K562 (cell line): ENCODE data around the gene ZNF574. TPM values are rescaled to one million over a fixed set of nuclear protein-coding genes. Genes with fewer than 3 reads are reported as not detected.

ENCODE experiments used
- ATAC-seq: fragments of 200-7000 bp; cut with Tn5 transposase; 3 replicates; pipeline ENCODE4 v1.9.1; 2020; ENCODE audit warnings: moderate library complexity
- BruUV-seq: library from RNA; stranded (reverse); fragments of 400-500 nt; replicated peaks from 2 replicates; lab custom pipeline; 2021; lab: Mats Ljungman, UMichigan
- CTCF ChIA-PET: fragments of 300-600 bp; formaldehyde crosslinking; extraction: SDS; loops from one replicate; lab custom pipeline; 2021; ENCODE audit warnings: low intra/inter-chr PET ratio; lab: Yijun Ruan, JAX
- POLR2A ChIA-PET: fragments of 300-600, 350-650 bp; sonication (Branson Sonifier 250); formaldehyde crosslinking; extraction: SDS; loops from one replicate; lab custom pipeline; 2021; ENCODE audit warnings: antibody characterized with exemption, inconsistent platforms; lab: Yijun Ruan, JAX
- DNase-seq, 4 experiments: peaks; one replicate each; pipeline versions ENCODE4 v3.0.0 to v3.0.0-alpha.2; 2011 to 2018; ENCODE audit warnings: low spot score in 3 of 4, mixed read lengths in 3 of 4; ENCODE audit errors: extremely low read depth in 1 of 4
- FAIRE-seq: peaks from 2 replicates; lab custom pipeline; 2011; peaks lifted over from hg19 to GRCh38; lab: Jason Lieb, UNC
- H2AFZ ChIP-seq: 2 replicates; pipeline ENCODE4 v1.6.0; 2011; ENCODE audit warnings: low read depth, low read length, control low read depth, inconsistent platforms
- H3K27ac ChIP-seq: fragments of 200-600 bp; 3 replicates; pipeline ENCODE4 v1.8.0; 2011; ENCODE audit warnings: low read depth, mild to moderate bottlenecking, control low read depth, inconsistent platforms, low read length, moderate library complexity, mixed read lengths; ENCODE audit errors: extremely low read depth
- H3K27me3 ChIP-seq, 2 experiments: fragments of 300-600 bp in 1 of 2; 2 replicates in 1 of 2; 3 replicates in 1 of 2; pipeline versions ENCODE4 v1.6.0 to v1.8.0; 2011; ENCODE audit warnings: inconsistent platforms in 2 of 2, low read length in 2 of 2, mild to moderate bottlenecking in 1 of 2, mixed read lengths in 1 of 2, moderate library complexity in 1 of 2; ENCODE audit not compliant: control insufficient read depth in 2 of 2, insufficient read depth in 2 of 2
- H3K36me3 ChIP-seq: fragments of 300-600 bp; 3 replicates; pipeline ENCODE4 v1.8.0; 2011; ENCODE audit warnings: mild to moderate bottlenecking, low read length, inconsistent platforms; ENCODE audit not compliant: control insufficient read depth, insufficient read depth
- H3K4me1 ChIP-seq, 2 experiments: fragments of 200-600 bp in 1 of 2; replicated peaks in 1 of 2; 2 replicates in 1 of 2; 3 replicates in 1 of 2; pipeline versions ENCODE4 v1.5.1 to v1.8.0; 2011; ENCODE audit warnings: inconsistent platforms in 2 of 2, low read length in 2 of 2, mild to moderate bottlenecking in 1 of 2, mixed read lengths in 1 of 2, moderate library complexity in 1 of 2; ENCODE audit not compliant: control insufficient read depth in 2 of 2, insufficient read depth in 2 of 2
- H3K4me2 ChIP-seq: 2 replicates; pipeline ENCODE4 v1.6.1; 2011; ENCODE audit warnings: low read length, control low read depth, inconsistent platforms, mixed read lengths; ENCODE audit not compliant: insufficient read depth
- H3K4me3 ChIP-seq: fragments of 200-600 bp; sonication (generic), shearing (Covaris generic); 2 replicates; pipeline ENCODE4 v1.5.1; 2016; ENCODE audit warnings: control low read depth, inconsistent platforms
- H3K79me2 ChIP-seq: fragments of 200-600 bp; 3 replicates; pipeline ENCODE4 v1.8.0; 2011; ENCODE audit warnings: low read length, inconsistent platforms; ENCODE audit not compliant: control insufficient read depth, insufficient read depth
- H3K9ac ChIP-seq, 2 experiments: 2 replicates each; pipeline versions ENCODE4 v1.6.0 to v1.6.1; 2011; ENCODE audit warnings: low read depth in 2 of 2, low read length in 2 of 2, control low read depth in 1 of 2, inconsistent platforms in 1 of 2, mild to moderate bottlenecking in 1 of 2, mixed read lengths in 1 of 2; ENCODE audit not compliant: insufficient read depth in 1 of 2
- H3K9me1 ChIP-seq: one replicate; pipeline ENCODE4 v1.6.0; 2011; ENCODE audit warnings: inconsistent platforms, mild to moderate bottlenecking, low read length, moderate library complexity; ENCODE audit not compliant: control insufficient read depth, insufficient read depth
- H3K9me3 ChIP-seq: replicated peaks from 2 replicates; pipeline ENCODE4 v1.5.1; 2011; ENCODE audit warnings: low read depth, low read length, inconsistent platforms; ENCODE audit not compliant: control insufficient read depth, insufficient read depth
- H4K20me1 ChIP-seq: replicated peaks from 2 replicates; pipeline ENCODE4 v1.6.1; 2011; ENCODE audit warnings: low read length, inconsistent platforms, mixed read lengths; ENCODE audit not compliant: control insufficient read depth, insufficient read depth
- CBX5 ChIP-seq: IDR thresholded peaks from 2 replicates; pipeline ENCODE4 v1.6.1; 2014; ENCODE audit warnings: low read depth, borderline replicate concordance
- HNRNPH1 ChIP-seq: fragments of 200-400 bp; formaldehyde crosslinking; optimal IDR thresholded peaks from 2 replicates; pipeline ENCODE3; 2017; ENCODE audit warnings: low read depth, mild to moderate bottlenecking, low read length, moderate library complexity
- SREBF2 ChIP-seq: sonication (generic); formaldehyde crosslinking; IDR thresholded peaks from 2 replicates; pipeline ENCODE4 v1.4.0; 2020; ENCODE audit warnings: mild to moderate bottlenecking, missing genetic modification reagents
- TCF7L2 ChIP-seq: fragments of 150-350 bp; IDR thresholded peaks from 2 replicates; pipeline ENCODE4 v1.6.1; 2016; ENCODE audit warnings: low read depth, mild to moderate bottlenecking, low read length, moderate library complexity
- THAP7 ChIP-seq: fragments of 250-450 bp; sonication (Bioruptor Pico); IDR thresholded peaks from 2 replicates; pipeline ENCODE4 v1.5.0; 2021
- ZKSCAN3 ChIP-seq: fragments of 250-450 bp; sonication (Bioruptor Pico); IDR thresholded peaks from 2 replicates; pipeline ENCODE4 v1.4.0; 2020
- ZNF140 ChIP-seq: fragments of 250-450 bp; sonication (Bioruptor Pico); IDR thresholded peaks from 2 replicates; pipeline ENCODE4 v1.8.0; 2021; ENCODE audit warnings: moderate library complexity, mild to moderate bottlenecking, inconsistent platforms
- ZNF518B ChIP-seq: fragments of 250-450 bp; sonication (Bioruptor Pico); IDR thresholded peaks from 2 replicates; pipeline ENCODE4 v1.5.0; 2021; ENCODE audit warnings: mild to moderate bottlenecking, moderate library complexity
- ZNF830 ChIP-seq: fragments of 250-450 bp; sonication (Bioruptor Pico); IDR thresholded peaks from 2 replicates; pipeline ENCODE4 v1.5.0; 2021; ENCODE audit warnings: mild to moderate bottlenecking
- whole genome bisulfite sequencing: fragments of 100-300 bp; shearing (Covaris generic); methylation state at CpG from one replicate; pipeline ENCODE4 v1.1.6; 2016; ENCODE audit warnings: low coverage, mixed read lengths; ENCODE audit not compliant: insufficient coverage; ENCODE audit errors: missing lambda C conversion rate; 5-methylcytosine and 5-hydroxymethylcytosine counted together
- in situ Hi-C: fragments of 300-500 bp; cut with MboI; formaldehyde crosslinking; loops from 4 replicates; pipeline ENCODE4 v1.15.0; 2018; ENCODE audit warnings: inconsistent platforms, mixed read lengths
- intact Hi-C: fragments of 100-400 bp; cut with micrococcal nuclease; formaldehyde crosslinking; loops from 2 replicates; pipeline ENCODE4 v1.14.2; 2022
- polyA plus RNA-seq, 8 experiments: library from polyadenylated mRNA; depleted of rRNA in 4 of 8; stranded (reverse) in 5 of 8; unstranded in 3 of 8; fragments of >200 nt; fragmentation: Nextera tagmentation in 2 of 8; fragmentation: Illumina TruSeq in 1 of 8; extraction: Ambion mirVana in 2 of 8; extraction: Trizol in 1 of 8; gene quantifications; 2 replicates each; pipeline versions ENCODE4 v1.2.1 to v1.2.3, GENCODE V29; 2011 to 2014; ENCODE audit warnings: inconsistent platforms in 1 of 8, missing spikeins in 1 of 8
- total RNA-seq, 7 experiments: library from RNA; depleted of rRNA in 6 of 7; stranded (reverse); fragments of >200 nt in 6 of 7; fragmentation: Illumina TruSeq in 2 of 7; extraction: Trizol in 2 of 7; gene quantifications; 2 replicates each; pipeline versions ENCODE4 v1.2.1 to v1.2.3, GENCODE V29; 2011 to 2021; ENCODE audit warnings: low replicate concordance in 1 of 7

ZNF574 gene
- total and polyA plus RNA-seq, 9 of the 15 experiments (the other 6 are each of a cell fraction or from before 2014, with no cell fraction given) = 0.24 to 20.7 (median 8.4) TPM

- TF ChIP-seq HNRNPH1 = no peak
- TF ChIP-seq TCF7L2 = no peak
- TF ChIP-seq ZNF830 (CRISPR knock-in tag) = no peak
Measured at GRCh38 chr19:42051166-42052115, 24.5 kb upstream of the ZNF574 start (continued).

- no TSS peak for BruUV-seq
- no peaks in the 10 kb centered on the region for H3K36me3 ChIP-seq
- no peak overlapping the region for H3K4me2 ChIP-seq
- no peaks in the 10 kb centered on the region for H4K20me1 ChIP-seq
- intact Hi-C loops = no loop called here
- H3K4me3 ChIP-seq = no peak overlapping the region
- in situ Hi-C loops = no loop called here
- H3K4me1 ChIP-seq = peaks cover 10 to 12% of the 10 kb centered on the region in 2 experiments; a peak in 3 of 5 replicates
- ATAC-seq (peak; percentile 53), DNase-seq (no peak), FAIRE-seq (no peak)
- no peaks in the 10 kb centered on the region for H3K79me2 ChIP-seq
- H3K27ac ChIP-seq = no peak overlapping the region
- H3K9me1 ChIP-seq = no peaks in the 10 kb centered on the region
- ChIA-PET POLR2A (interaction anchor here (0.6 kb wide), 2 partner anchors 55 to 187 kb away, joined by 3 to 4 read pairs; no protein-coding TSS in a partner anchor), CTCF (no interaction called here)
- no peaks in the 10 kb centered on the region for H3K9me3 ChIP-seq
- H2AFZ ChIP-seq = no peak overlapping the region
- peaks cover 27 to 50% of the 10 kb centered on the region in 2 experiments for H3K27me3 ChIP-seq
- WGBS = 2% methylated on average over 10 of the region's 10 CpGs
- H3K9ac ChIP-seq = no peak overlapping the region
- TF ChIP-seq ZKSCAN3 (CRISPR knock-in tag) (no peak), SREBF2 (CRISPR knock-in tag) (no peak), THAP7 (CRISPR knock-in tag) (no peak), ZNF518B (CRISPR knock-in tag) (no peak), ZNF140 (CRISPR knock-in tag) (no peak), CBX5 (no peak)
Measured at GRCh38 chr19:42052241-42052863, 23.6 kb upstream of the ZNF574 start.
